ENCODE results near the gene MMAB.

Gene MMAB

GRCh38 chr12:109581856-109582255 is 8.6 kb upstream of the MMAB start:
- DNase-seq = no peak

DNA sequence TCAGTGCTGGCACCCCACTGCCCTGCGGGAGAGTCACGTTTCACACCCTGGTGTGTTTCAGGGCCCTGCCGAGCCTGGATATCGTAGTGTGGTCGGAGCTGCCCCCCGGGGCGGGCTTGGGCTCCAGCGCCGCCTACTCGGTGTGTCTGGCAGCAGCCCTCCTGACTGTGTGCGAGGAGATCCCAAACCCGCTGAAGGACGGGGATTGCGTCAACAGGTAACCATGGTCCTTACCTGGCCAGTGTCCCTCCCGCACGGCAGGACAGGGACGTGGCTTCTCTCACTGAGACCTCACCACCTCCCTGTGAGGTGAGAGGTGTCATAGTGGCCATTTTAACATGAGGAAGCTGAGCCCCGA is 8.0 kb upstream of the MMAB start:
- no peak for DNase-seq

- DNase-seq = no peak
Measured at GRCh38 chr12:109580684-109581333, 7.5 kb upstream of the MMAB start.

DNA sequence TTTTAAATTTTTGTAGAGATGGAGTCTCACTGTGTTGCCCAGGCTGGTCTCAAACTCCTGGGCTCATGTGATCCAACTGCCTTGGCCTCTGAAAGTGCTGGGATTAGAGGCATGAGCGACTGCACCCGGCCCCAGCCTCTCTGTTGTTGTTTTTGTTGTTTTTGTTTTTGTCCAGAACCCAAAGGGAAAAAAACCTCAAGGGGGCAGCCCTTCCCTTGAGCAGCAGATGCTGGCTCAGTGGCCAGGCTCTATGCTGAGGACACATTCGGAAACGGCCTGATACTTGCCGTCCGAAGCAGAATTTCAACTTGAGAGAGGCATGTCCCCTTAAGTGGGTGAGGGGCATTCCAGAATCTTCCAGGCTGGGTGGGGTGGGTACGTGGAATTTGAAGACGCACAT is 7.0 kb upstream of the MMAB start:
- DNase-seq = no peak

GRCh38 chr12:109579639-109580038 is 6.3 kb upstream of the MMAB start:
- no peak for DNase-seq

DNA sequence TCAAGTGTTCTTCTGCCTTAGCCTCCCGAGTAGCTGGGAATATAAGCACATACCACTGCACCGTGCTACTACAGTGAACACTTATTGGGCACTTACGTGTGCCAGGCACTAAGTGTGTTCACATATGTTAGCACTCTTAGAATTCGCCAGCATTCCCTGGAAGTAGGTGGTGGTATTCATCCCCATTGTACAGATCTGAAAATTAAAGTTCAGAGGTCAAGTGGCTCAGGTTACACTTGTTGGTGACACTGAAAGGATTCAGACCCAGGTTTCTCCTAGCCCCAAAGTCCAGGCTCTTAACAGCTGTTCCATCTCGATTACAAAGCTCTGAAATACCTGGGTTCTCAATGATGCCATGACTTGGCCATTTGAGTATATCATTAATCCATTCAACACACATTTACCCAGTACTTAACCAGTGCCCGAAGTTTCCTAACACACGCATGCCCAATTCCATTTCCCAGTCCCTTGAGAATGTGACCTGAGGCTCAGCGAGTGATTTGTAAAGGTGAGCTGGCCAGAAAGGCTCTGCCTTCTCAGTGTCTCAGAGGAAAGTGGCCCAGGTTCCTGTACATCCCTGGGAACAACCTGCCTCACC is 5.1 kb upstream of the MMAB start:
- no peak for DNase-seq

DNA sequence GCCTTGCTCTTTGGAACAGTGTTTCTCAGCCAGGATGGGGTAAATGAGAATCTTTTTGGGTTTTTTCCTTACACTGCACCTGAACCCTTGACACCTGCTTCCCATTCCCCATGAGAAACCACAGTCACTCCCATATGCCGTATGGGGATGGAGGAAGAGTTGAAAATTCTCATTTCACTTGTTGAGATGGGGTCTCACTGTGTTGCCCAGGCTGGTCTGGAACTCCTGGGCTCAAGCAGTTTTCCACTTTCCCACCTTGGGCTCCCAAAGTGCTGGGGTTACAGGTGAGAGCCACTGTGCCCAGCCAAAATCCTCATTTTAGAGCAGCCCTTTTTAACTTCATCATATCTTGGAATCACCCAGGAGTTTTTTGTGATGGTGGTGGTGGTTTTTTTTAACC is 4.0 kb upstream of the MMAB start:
- no peak for DNase-seq

DNA sequence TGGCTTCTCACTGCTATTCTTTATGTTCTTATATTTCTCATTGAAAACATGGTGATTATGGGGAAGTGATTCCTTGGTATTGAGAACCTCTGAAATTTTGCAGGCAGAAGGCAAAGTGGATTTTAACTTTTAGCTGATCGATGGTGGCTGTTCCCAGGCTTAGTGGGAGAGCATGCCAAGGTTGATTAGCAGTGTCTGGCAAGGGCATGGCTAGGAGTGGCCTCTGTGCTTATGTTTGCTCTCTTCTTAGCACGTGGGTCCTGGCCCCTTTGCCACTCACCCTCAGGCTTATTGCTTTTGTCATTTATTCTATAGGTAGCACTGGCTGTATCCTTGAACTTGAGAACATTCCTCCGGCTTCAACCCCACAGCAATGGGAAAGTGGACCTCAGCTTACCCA is 2.4 kb upstream of the MMAB start:
- DNase-seq = no peak

- no peak for DNase-seq
Measured at GRCh38 chr12:109573914-109574244, 575 bp upstream of the MMAB start.

DNA sequence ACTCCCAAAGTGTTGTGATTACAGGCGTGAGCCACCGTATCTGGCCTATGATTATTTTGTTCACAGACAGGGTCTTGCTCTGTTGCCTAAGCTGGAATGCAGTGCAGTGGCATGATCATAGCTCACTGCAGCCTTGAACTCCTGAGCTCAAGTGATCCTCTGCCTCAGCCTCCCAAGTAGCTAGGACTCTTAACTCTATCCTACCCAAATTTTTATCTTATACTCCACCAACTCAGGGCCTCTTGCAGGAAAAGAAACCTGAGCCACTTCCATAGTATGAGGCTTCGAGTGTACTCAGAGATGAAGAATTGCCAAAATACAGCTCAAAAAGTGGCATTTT is 828 bp downstream of the MMAB start:
- no peak for DNase-seq

- DNase-seq = no peak
Measured at GRCh38 chr12:109571773-109572505, 1.4 kb downstream of the MMAB start.

DNA sequence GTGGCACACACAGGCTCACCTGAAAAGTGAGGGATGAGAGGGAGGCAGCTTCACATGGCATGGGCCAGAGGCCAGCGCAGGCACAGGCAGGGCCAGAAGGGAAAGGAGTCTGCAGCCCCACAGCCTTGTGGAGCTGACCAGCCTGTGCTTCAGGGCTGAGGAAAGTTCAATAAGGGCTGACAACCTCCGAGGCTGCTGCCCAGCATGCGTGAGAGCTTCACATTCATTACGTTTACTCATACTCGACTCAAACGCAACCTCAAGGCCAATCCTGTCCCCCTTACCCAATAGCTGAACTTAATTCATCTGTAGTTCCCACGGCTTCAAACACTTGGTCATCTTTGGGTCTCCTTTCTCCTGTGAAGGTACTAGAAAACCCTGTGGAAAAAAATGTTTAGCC is 4.8 kb downstream of the MMAB start:
- DNase-seq = no peak

DNA sequence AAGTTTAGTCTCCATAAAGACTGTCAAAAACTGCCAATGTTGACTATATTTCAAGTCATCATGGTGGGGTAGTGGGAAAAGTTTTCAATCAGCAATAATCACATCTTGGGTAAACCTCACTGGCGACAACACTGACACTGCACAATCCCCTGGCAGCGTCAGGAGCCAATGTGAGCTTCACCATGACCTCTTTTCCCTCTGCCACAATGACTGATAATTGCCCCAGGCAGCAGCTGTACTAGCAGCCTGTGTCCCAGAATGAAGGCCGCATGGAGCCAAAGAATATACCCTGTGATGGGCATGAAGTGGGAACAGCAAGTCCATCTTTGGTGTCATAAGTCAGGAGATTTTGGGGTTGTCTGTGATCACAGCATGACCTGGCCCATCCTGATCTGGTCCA is 5.3 kb downstream of the MMAB start:
- DNase-seq = no peak

GRCh38 chr12:109567296-109567695 is 6.0 kb downstream of the MMAB start:
- no peak for DNase-seq

DNA sequence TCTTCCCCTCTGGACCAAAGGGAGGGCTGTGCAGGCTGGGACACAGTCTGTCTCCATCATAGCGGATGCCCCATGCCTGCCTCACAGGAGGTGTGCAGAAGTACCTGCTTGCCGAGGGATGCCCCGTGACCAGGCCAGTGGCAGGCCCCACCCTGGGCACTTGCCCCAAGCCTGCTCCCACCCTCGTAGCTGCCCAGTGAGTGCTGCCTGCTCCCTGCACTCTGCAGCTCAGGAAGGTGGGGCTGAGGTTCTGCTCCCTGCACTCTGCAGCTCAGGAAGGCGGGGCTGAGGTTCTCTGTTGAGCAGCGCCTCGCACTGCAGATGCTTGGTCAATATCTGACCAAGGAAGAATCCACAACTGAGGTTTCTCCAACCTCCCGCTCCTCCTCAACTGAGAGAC is 6.9 kb downstream of the MMAB start:
- DNase-seq = no peak

GRCh38 chr12:109563291-109564284 is 9.7 kb downstream of the MMAB start:
- no peak for DNase-seq

- DNase-seq = no peak
Measured at GRCh38 chr12:109562871-109563270, 10.4 kb downstream of the MMAB start.

GRCh38 chr12:109561711-109562030 is 11.6 kb downstream of the MMAB start:
- DNase-seq = no peak

- no peak for DNase-seq
Measured at GRCh38 chr12:109560867-109561710, 12.2 kb downstream of the MMAB start.

- DNase-seq = no peak
Measured at GRCh38 chr12:109559601-109560000, 13.7 kb downstream of the MMAB start.

- DNase-seq = no peak
Measured at GRCh38 chr12:109559200-109559505, 14.2 kb downstream of the MMAB start.

- no peak for DNase-seq
Measured at GRCh38 chr12:109558374-109559199, 14.7 kb downstream of the MMAB start.

All from NCI-H774 (cell line).